Neural cell (in vitro differentiated cells): ENCODE measurements around the gene ARHGEF4.

Experiments
- EP300 ChIP-seq: fragments of 450-650 bp; conservative IDR thresholded peaks from 2 replicates; pipeline ENCODE4 v1.6.1; 2014; ENCODE audit warnings: antibody characterized with exemption, mild to moderate bottlenecking, moderate library complexity; ENCODE audit not compliant: poor library complexity, severe bottlenecking
- EZH2 ChIP-seq: fragments of 200-600, 300-800 bp; shearing (Covaris generic), sonication (generic); IDR thresholded peaks from 2 replicates; pipeline ENCODE4 v1.6.1; 2014; ENCODE audit warnings: antibody characterized with exemption, low read length, borderline replicate concordance, mild to moderate bottlenecking; ENCODE audit not compliant: insufficient read depth, poor library complexity, severe bottlenecking
- POLR2AphosphoS5 ChIP-seq: IDR thresholded peaks from 2 replicates; pipeline ENCODE4 v1.6.1; 2012
- RAD21 ChIP-seq: fragments of 450-650 bp; conservative IDR thresholded peaks from 2 replicates; pipeline ENCODE4 v1.6.1; 2014; ENCODE audit warnings: antibody characterized with exemption, mild to moderate bottlenecking, moderate library complexity
- TAF1 ChIP-seq: IDR thresholded peaks from 2 replicates; pipeline ENCODE4 v1.6.1; 2012; ENCODE audit warnings: low read depth
- TF ChIP-seq, protein P1 (sequence below): fragments of 450-650 bp; IDR thresholded peaks from 2 replicates; pipeline ENCODE4 v1.5.1; 2014; ENCODE audit warnings: antibody characterized with exemption, mild to moderate bottlenecking, moderate library complexity; ENCODE audit not compliant: poor library complexity, severe bottlenecking

GRCh38 chr2:131050896-131051295 is 214.2 kb downstream of the ARHGEF4 start:
- TF ChIP-seq RAD21 (no peak), TAF1 (no peak), POLR2AphosphoS5 (no peak), EZH2 (no peak), EP300 (no peak)
- TF ChIP-seq, protein P1, sequence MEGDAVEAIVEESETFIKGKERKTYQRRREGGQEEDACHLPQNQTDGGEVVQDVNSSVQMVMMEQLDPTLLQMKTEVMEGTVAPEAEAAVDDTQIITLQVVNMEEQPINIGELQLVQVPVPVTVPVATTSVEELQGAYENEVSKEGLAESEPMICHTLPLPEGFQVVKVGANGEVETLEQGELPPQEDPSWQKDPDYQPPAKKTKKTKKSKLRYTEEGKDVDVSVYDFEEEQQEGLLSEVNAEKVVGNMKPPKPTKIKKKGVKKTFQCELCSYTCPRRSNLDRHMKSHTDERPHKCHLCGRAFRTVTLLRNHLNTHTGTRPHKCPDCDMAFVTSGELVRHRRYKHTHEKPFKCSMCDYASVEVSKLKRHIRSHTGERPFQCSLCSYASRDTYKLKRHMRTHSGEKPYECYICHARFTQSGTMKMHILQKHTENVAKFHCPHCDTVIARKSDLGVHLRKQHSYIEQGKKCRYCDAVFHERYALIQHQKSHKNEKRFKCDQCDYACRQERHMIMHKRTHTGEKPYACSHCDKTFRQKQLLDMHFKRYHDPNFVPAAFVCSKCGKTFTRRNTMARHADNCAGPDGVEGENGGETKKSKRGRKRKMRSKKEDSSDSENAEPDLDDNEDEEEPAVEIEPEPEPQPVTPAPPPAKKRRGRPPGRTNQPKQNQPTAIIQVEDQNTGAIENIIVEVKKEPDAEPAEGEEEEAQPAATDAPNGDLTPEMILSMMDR = no peak
